ENCODE data around the gene MED13L.

DNA sequence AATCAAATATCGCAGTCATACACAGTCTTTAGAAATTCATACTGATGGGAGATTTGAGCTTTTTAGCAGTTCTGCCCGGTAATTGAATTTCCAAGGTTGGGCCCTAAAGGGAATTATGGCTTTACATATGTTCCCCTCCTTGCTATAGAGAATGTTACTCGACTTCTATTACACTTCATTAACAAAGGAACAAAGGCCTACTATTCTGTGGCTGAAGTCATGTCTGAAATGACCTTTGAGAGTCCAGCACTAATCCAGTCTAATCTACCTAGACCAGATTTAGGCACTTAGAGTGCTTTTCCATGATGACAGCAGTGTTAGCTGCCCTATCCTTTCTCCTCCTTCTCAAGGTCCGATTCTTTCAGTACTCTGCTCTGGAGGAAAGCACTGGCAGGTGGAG, 305.3 kb downstream of the MED13L start:
- TF ChIP-seq ZNF8 (CRISPR knock-in tag; IDR thresholded peaks at IDR 0.05) (no peak), RARB (CRISPR knock-in tag; IDR thresholded peaks at IDR 0.05) (no peak), ZFP30 (CRISPR knock-in tag; IDR thresholded peaks at IDR 0.05) (no peak), ZNF565 (CRISPR knock-in tag; conservative IDR thresholded peaks at IDR 0.05; ENCODE audit: low read depth) (no peak), ARNTL (CRISPR knock-in tag; IDR thresholded peaks at IDR 0.05; ENCODE audit: borderline replicate concordance, low read depth) (no peak), OSR1 (CRISPR knock-in tag; IDR thresholded peaks at IDR 0.05) (no peak)
- TF ChIP-seq, protein P1, sequence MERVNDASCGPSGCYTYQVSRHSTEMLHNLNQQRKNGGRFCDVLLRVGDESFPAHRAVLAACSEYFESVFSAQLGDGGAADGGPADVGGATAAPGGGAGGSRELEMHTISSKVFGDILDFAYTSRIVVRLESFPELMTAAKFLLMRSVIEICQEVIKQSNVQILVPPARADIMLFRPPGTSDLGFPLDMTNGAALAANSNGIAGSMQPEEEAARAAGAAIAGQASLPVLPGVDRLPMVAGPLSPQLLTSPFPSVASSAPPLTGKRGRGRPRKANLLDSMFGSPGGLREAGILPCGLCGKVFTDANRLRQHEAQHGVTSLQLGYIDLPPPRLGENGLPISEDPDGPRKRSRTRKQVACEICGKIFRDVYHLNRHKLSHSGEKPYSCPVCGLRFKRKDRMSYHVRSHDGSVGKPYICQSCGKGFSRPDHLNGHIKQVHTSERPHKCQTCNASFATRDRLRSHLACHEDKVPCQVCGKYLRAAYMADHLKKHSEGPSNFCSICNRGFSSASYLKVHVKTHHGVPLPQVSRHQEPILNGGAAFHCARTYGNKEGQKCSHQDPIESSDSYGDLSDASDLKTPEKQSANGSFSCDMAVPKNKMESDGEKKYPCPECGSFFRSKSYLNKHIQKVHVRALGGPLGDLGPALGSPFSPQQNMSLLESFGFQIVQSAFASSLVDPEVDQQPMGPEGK (CRISPR knock-in tag; IDR thresholded peaks at IDR 0.05; ENCODE audit: borderline replicate concordance), result no peak
- TF ChIP-seq, protein P2, sequence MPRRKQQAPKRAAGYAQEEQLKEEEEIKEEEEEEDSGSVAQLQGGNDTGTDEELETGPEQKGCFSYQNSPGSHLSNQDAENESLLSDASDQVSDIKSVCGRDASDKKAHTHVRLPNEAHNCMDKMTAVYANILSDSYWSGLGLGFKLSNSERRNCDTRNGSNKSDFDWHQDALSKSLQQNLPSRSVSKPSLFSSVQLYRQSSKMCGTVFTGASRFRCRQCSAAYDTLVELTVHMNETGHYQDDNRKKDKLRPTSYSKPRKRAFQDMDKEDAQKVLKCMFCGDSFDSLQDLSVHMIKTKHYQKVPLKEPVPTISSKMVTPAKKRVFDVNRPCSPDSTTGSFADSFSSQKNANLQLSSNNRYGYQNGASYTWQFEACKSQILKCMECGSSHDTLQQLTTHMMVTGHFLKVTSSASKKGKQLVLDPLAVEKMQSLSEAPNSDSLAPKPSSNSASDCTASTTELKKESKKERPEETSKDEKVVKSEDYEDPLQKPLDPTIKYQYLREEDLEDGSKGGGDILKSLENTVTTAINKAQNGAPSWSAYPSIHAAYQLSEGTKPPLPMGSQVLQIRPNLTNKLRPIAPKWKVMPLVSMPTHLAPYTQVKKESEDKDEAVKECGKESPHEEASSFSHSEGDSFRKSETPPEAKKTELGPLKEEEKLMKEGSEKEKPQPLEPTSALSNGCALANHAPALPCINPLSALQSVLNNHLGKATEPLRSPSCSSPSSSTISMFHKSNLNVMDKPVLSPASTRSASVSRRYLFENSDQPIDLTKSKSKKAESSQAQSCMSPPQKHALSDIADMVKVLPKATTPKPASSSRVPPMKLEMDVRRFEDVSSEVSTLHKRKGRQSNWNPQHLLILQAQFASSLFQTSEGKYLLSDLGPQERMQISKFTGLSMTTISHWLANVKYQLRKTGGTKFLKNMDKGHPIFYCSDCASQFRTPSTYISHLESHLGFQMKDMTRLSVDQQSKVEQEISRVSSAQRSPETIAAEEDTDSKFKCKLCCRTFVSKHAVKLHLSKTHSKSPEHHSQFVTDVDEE (CRISPR knock-in tag; IDR thresholded peaks at IDR 0.05), result no peak
- TF ChIP-seq, protein P3, sequence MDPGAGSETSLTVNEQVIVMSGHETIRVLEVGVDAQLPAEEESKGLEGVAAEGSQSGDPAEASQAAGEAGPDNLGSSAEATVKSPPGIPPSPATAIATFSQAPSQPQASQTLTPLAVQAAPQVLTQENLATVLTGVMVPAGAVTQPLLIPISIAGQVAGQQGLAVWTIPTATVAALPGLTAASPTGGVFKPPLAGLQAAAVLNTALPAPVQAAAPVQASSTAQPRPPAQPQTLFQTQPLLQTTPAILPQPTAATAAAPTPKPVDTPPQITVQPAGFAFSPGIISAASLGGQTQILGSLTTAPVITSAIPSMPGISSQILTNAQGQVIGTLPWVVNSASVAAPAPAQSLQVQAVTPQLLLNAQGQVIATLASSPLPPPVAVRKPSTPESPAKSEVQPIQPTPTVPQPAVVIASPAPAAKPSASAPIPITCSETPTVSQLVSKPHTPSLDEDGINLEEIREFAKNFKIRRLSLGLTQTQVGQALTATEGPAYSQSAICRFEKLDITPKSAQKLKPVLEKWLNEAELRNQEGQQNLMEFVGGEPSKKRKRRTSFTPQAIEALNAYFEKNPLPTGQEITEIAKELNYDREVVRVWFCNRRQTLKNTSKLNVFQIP (CRISPR knock-in tag; IDR thresholded peaks at IDR 0.05; ENCODE audit: borderline replicate concordance, low read depth), result no peak
